ENCODE data around the gene CCR4. TPM values are rescaled to one million over a fixed set of nuclear protein-coding genes. Genes with fewer than 3 reads are reported as not detected.

CCR4 gene
- total and polyA plus RNA-seq, 2 of the 4 experiments (the other 2 are of a cell fraction) = not detected

DNA sequence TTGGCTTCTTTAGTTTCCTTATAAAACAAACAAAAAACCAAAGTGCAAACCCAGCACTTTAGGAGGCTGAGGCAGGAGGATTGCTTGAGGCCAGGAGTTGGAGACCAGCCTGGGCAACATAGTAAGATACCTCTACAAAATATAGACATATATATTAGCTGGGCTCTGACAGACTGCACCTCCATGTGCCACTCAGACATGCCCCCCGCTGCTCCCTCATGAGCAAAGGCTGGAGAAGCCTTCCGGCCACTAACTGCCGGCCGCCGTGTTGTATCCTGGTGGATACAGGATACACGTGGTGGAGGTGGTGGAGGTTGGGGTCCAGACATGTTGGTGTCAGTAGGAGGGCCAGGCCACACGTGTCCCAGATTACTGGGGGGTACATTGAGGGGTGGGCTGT lies 29.4 kb upstream of the CCR4 start:
- Histone ChIP-seq H4K8ac (ENCODE audit: low read depth in 2 of 2, low read length in 2 of 2) (no peak overlapping the region), H4K91ac (ENCODE audit: insufficient read depth, low read depth, low read length) (no peak overlapping the region), H3K9me1 (ENCODE audit: insufficient read depth, low read length) (no peaks in the 10 kb centered on the region), H3K18ac (ENCODE audit: low read depth, low read length) (no peak overlapping the region), H3K56ac (ENCODE audit: extremely low read depth, insufficient read depth, low read length) (no peak overlapping the region), H2AFZ (replicated peaks; ENCODE audit: low read length, poor library complexity) (no peak overlapping the region), H3K79me1 (ENCODE audit: low read depth in 1 of 2, low read length in 2 of 2) (no peaks in the 10 kb centered on the region), H4K20me1 (ENCODE audit: insufficient read depth, low read length) (no peaks in the 10 kb centered on the region), H3K27me3 (ENCODE audit: control insufficient read depth, insufficient read depth, low read length) (peaks cover 4% of the 10 kb centered on the region), H3K36me3 (ENCODE audit: control insufficient read depth, insufficient read depth, low read length) (no peaks in the 10 kb centered on the region), H3K9me3 (ENCODE audit: control insufficient read depth, insufficient read depth, low read length) (peaks cover under 1% of the 10 kb centered on the region; the same call in 1 of the 2 replicates), H3K14ac (replicated peaks; ENCODE audit: low read depth, low read length) (no peak overlapping the region), H3K23ac (ENCODE audit: low read depth, low read length) (no peak overlapping the region), H2BK120ac (ENCODE audit: low read depth, low read length) (no peak overlapping the region), H2AK9ac (replicated peaks; ENCODE audit: low read depth, low read length, poor library complexity) (no peak overlapping the region), H3K4ac (ENCODE audit: low read depth, low read length) (no peak overlapping the region), H4K5ac (ENCODE audit: low read depth, low read length) (no peak overlapping the region), H2BK5ac (ENCODE audit: low read depth, low read length, poor library complexity, severe bottlenecking) (no peak overlapping the region), H3K4me2 (ENCODE audit: low read depth, low read length) (no peak overlapping the region), H3K4me1 (ENCODE audit: control insufficient read depth, insufficient read depth, low read length) (no peaks in the 10 kb centered on the region), H2AK5ac (ENCODE audit: low read depth, low read length) (no peak overlapping the region), H3K27ac (ENCODE audit: insufficient read depth, low read length) (no peak overlapping the region), H2BK15ac (ENCODE audit: low read depth, low read length) (no peak overlapping the region), H3K9ac (ENCODE audit: low read depth, low read length) (no peak overlapping the region), H2BK20ac (ENCODE audit: low read depth, low read length) (no peak overlapping the region), H3K4me3 (ENCODE audit: insufficient read depth, low read depth, low read length) (no peak overlapping the region)
- ChIA-PET CTCF (interaction anchor here (0.6 kb wide), 1 partner anchor 16 kb away, joined by 3 read pairs; no protein-coding TSS in a partner anchor), POLR2A (ENCODE audit: unreplicated experiment) (no interaction called here)
- in situ Hi-C loops (cut with MboI; ENCODE audit: low sequenced_read_pairs) = no loop called here
- dilution Hi-C loops (cut with HindIII; ENCODE audit: low sequenced_read_pairs, unreplicated experiment) = no loop called here
- WGBS, 2 experiments (ENCODE audit: extremely low coverage in 2 of 2, insufficient read length in 1 of 2) = 83% methylated on average over 1 of the region's 7 CpGs; no CpG with 5 or more reads in 1 of the 2 experiments
- TF ChIP-seq SMC3 (IDR thresholded peaks at IDR 0.05; ENCODE audit: low read depth, low read length) (no peak), POLR2A (IDR thresholded peaks at IDR 0.05; ENCODE audit: low read depth, low read length) (no peak), MXI1 (IDR thresholded peaks at IDR 0.05; ENCODE audit: borderline replicate concordance, low read depth, low read length) (no peak), RAD21 (IDR thresholded peaks at IDR 0.05; ENCODE audit: low read length) (no peak), FOS (IDR thresholded peaks at IDR 0.05; ENCODE audit: low read depth, low read length) (no peak), MAZ (IDR thresholded peaks at IDR 0.05; ENCODE audit: borderline replicate concordance, low read depth, low read length) (no peak), CEBPB (IDR thresholded peaks at IDR 0.05; ENCODE audit: low read depth, low read length) (no peak), CTCF (conservative IDR thresholded peaks at IDR 0.05; ENCODE audit: low read depth, low read length) (no peak), USF2 (IDR thresholded peaks at IDR 0.05; ENCODE audit: low read depth, low read length) (no peak), BHLHE40 (IDR thresholded peaks at IDR 0.05; ENCODE audit: low read depth, low read length) (no peak), RFX5 (IDR thresholded peaks at IDR 0.05; ENCODE audit: low read depth, low read length) (no peak), NFE2L2 (IDR thresholded peaks at IDR 0.05; ENCODE audit: low read depth, low read length) (no peak)
- TF ChIP-seq, protein P1, sequence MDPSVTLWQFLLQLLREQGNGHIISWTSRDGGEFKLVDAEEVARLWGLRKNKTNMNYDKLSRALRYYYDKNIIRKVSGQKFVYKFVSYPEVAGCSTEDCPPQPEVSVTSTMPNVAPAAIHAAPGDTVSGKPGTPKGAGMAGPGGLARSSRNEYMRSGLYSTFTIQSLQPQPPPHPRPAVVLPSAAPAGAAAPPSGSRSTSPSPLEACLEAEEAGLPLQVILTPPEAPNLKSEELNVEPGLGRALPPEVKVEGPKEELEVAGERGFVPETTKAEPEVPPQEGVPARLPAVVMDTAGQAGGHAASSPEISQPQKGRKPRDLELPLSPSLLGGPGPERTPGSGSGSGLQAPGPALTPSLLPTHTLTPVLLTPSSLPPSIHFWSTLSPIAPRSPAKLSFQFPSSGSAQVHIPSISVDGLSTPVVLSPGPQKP (IDR thresholded peaks at IDR 0.05; ENCODE audit: borderline replicate concordance, low read depth, low read length) = no peak
- no TSS peak for BruUV-seq (replicated peaks)
- ATAC-seq (ENCODE audit: low read depth) (no peak), DNase-seq (no peak)
- intact Hi-C loops (cut with micrococcal nuclease) = no loop called here
